NCI-H2107 treated with DMSO at 0.1 percent for 48 hours (cell line): ENCODE results near the gene NANOS1.

ENCODE experiments used
- DNase-seq: peaks from one replicate; lab custom pipeline; 2025; ENCODE audit not compliant: unreplicated experiment; lab: John Stamatoyannopoulos, UW

The NANOS1 gene, protein sequence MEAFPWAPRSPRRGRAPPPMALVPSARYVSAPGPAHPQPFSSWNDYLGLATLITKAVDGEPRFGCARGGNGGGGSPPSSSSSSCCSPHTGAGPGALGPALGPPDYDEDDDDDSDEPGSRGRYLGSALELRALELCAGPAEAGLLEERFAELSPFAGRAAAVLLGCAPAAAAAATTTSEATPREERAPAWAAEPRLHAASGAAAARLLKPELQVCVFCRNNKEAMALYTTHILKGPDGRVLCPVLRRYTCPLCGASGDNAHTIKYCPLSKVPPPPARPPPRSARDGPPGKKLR

DNA sequence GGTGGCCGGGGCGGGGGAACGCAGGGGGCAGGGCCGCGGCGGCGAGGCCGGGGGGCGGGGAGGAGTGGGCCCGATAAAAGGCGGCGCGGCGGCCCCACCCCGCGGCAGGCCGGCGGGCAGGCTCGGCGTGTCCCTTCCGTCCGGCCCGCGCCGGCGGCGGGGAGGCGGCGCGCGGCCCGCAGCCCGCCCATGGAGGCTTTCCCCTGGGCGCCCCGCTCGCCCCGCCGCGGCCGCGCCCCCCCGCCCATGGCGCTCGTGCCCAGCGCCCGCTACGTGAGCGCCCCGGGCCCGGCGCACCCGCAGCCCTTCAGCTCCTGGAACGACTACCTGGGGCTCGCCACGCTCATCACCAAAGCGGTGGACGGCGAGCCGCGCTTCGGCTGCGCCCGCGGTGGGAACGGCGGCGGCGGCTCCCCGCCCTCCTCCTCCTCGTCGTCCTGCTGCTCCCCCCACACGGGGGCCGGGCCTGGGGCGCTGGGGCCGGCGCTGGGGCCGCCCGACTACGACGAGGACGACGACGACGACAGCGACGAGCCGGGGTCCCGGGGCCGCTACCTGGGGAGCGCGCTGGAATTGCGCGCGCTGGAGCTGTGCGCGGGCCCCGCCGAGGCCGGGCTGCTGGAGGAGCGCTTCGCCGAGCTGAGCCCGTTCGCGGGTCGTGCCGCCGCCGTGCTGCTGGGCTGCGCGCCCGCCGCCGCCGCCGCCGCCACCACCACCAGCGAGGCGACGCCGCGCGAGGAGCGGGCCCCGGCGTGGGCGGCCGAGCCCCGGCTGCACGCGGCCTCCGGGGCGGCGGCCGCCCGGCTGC lies at the start of gene NANOS1:
NANOS1 (plus strand) TSS at position 102 of the 808 bp plus-strand sequence; CDS start at position 190, 88 bp downstream.
- DNase-seq, result no peak

GRCh38 chr10:118980135-118980865 lies 49.2 kb upstream of the NANOS1 start:
- DNase-seq, result no peak

GRCh38 chr10:118980870-118981269 lies 48.6 kb upstream of the NANOS1 start:
- no peak for DNase-seq

DNA sequence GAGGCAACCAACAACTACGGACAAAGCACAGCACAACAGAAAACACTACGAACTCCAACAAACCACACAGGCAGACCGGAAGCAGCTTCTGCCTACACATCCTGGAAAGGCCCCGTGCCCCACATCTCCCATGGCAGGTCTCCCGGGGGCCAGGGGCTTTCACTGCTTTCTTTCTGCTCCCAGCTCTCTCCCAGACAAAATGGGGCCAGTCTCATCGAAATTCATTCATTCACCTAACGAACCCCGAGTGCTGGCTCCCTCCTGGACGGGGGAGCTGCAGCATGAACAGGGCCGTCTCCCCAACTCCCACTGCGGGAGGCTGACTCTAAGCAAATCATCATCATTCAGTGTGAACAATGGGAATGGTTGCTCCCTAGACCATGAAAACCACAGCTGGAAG lies 47.6 kb upstream of the NANOS1 start:
- no peak for DNase-seq

GRCh38 chr10:118982366-118982765 lies 47.1 kb upstream of the NANOS1 start:
- no peak for DNase-seq

- peak; percentile 23 for DNase-seq
These were observed 46.3 kb upstream of the NANOS1 start for GRCh38 chr10:118983263-118983662.

DNA sequence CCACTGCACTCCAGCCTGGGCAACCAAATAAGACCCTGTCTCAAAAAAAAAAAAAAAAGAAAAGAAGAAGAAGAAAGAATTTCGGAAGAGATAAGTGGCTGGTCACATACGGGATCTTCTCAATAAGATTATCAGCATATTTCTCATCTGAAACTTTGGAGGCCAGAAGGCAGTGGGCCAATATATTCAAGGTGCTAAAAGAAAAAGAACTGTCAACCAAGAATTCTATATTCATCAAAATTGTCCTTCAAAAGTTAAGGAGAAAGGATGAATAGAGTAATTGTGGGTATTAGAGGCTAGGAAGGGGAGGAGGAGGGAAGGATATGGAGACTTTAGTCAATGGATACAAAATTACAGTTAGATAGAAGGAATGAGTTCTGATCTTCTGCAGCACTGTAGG lies 43.9 kb upstream of the NANOS1 start:
- DNase-seq, result no peak

DNA sequence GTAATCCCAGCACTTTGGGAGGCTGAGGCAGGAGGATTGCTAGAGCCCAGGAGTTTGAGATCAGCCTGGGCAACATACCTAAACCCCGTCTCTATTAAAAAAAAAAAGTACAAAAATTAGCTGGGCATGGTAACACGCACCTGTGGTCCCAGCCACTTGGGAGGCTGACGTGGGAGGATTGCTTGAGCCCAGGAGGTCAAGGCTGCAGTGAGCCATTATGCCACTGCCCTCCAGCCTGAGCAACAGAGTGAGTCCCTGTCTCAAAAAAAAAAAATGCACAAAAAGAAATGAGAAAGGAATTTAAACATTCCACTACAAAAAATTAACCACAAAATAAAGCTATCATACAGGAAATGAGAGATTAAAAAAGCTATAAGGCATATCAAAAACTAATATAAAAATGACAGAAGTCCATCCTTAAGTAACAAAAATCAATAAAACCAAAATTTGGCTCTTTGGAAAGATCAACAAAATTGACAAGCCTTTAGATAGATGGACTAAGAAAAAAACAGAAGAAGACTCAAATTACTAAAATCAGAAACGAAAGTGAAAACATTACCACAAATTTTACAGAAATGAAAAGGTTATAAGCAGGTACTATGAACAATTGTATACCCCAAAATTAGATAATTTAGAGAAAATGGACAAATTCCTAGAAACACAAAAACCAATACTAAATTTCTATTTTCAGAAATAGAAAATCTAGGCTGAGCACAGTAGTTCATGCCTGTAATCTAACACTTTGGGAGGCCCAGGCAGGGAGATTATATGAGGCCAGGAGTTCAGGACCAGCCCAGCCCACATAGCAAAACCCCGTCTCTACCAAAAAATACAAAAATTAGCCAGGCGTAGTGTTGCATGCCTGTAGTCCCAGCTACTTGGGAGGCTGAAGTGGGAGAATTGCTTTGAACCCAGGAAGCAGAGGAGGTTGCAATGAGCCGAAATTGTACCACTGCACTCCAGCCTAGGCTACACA lies 42.4 kb upstream of the NANOS1 start:
- no peak for DNase-seq

GRCh38 chr10:118990326-118990725 lies 39.2 kb upstream of the NANOS1 start:
- peak; percentile 16 for DNase-seq

DNA sequence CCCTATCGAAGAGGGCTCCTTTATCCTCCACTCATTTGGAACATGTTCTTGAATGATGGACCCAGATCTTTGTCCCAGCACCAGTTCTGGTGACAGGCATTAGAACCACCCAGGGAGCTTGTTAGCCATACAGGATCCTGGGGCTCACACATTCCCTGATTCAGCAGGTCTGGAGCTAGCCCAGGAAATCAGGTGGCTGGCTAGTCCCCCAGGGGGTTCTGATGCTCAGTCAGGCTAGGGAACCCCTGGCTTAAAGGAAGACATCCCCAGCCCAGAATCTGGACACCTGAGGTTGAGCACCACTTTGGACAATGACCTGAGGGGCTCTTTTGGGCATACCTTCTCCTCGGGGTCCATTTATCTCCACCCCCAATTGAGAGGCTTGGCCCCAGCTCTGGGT lies 37.0 kb upstream of the NANOS1 start:
- no peak for DNase-seq

DNA sequence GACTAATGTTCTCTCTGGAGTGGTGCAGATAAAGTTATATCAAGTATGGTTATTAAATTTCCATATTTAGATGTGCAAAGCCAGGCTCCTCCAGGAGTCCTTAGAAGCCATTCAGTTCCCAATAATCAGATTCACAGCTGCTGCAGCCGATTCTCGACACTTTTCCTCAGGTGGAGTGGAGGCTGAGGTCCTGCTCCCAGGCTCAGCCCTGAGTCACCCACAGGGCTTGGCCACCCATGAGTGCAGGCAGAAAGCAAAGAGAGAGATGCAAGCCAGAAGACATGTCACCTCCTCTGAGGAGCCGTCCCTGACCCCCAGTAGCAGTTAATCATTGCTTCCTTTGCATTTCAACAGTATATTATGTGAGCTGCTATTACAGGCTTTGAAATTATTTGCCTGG lies 36.3 kb upstream of the NANOS1 start:
- DNase-seq, result no peak

DNA sequence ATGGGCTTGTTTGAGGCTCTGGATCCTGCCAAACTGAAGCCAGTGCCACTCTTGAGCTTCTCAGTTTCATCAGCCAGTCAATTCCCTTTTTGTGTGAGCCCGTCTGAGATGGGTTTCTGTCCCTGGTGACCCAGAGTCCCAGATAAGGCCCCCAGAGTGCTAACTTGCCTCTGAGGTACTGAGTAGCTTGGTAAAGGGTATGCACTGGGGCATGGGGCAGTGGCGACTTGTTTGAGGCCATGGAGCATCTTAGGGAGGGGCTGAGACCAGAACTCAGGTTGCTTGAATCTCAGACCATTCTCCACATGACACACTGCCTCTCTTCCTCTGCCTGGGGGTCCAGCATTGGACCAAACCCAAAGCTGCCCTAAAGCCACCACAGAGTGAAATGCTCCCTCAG lies 35.2 kb upstream of the NANOS1 start:
- DNase-seq, result no peak

GRCh38 chr10:118995739-118996138 lies 33.8 kb upstream of the NANOS1 start:
- no peak for DNase-seq

GRCh38 chr10:118997379-118997778 lies 32.1 kb upstream of the NANOS1 start:
- no peak for DNase-seq

DNA sequence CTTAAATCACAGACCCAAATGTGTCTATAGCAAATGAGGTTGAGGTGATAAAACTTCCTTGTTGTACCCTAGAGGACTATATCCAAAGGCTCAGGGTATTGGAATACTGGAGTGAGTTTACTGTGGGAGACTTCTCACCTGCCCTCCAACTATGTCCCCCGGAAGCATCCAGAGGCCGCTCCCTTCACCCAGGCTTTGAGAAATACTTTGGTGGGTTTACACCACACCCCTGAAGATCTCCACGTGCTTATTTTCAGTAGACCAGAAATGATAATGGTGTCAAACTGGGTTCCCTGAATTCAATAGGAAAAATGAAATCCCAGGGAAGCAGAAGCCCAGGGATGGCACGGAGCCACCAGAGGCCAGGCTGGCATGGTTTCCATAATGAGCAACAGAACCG lies 31.3 kb upstream of the NANOS1 start:
- no peak for DNase-seq

- no peak for DNase-seq
These were observed 27.6 kb upstream of the NANOS1 start for GRCh38 chr10:119001717-119002500.

GRCh38 chr10:119003572-119004289 lies 25.8 kb upstream of the NANOS1 start:
- no peak for DNase-seq

DNA sequence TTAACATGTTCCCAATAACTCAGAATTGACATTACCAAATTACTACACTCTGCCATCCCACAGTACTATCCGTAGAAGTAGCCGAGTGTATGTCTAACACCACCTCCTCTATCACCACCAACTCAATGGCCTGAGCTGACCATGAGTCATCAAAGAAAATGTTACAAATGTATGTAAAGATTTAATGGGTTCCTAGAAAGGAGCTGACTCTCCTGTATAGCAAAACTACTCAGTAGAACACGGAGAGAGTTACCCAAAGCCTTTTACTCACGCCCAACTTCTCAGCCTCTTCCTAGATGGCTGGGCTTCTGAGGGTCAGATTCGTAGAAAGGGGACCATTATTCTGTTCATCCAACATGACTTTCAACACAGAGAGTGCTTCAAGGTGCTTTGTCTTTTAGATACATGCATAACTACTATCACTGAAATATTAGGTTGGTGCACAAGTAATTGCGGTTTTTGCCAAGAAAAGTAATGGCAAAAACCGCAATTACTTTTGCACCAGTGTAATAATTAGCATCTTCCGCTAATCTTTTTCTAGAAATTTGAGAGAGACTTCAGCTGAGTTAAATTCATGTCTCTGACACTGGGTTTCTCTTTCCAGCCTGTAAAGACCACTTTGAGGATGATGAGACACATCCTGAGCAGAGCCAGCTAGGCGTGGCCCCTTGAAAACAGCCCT lies 24.0 kb upstream of the NANOS1 start:
- no peak for DNase-seq
